GM19455 (cell line): ENCODE results near the gene TSPAN15.
"Not testable (repeated sequence)": the region's sequence is repeated elsewhere in the genome, so short reads cannot be mapped to it uniquely, and the experiment has no call there.

ENCODE experiments used
- ATAC-seq: cut with Tn5 transposase; IDR thresholded peaks from one replicate; pipeline ENCODE4 v1.9.1; 2021; ENCODE audit not compliant: unreplicated experiment

Gene TSPAN15

DNA sequence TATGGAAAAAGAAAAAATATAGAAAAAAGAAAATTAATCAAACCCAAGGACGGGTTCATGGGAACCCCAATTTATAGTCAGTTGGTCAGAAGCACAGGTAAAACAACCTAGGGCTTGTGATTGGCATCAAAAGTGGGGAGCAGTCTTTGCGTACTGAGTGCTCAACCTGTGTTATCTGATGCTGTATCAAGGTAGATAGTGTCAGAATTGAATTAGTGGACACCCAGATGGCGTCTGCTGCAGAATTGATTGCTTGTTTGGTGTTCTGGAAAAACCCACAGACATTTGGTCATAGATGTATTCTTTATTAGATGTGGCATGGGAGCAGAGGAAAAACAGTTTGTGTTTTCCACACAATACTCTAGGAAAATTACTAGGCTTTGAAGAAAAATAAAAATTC, 82.4 kb downstream of the TSPAN15 start:
- no peak for ATAC-seq

- ATAC-seq: not testable (repeated sequence)
Measured at GRCh38 chr10:69536521-69536920, 85.3 kb downstream of the TSPAN15 start.

DNA sequence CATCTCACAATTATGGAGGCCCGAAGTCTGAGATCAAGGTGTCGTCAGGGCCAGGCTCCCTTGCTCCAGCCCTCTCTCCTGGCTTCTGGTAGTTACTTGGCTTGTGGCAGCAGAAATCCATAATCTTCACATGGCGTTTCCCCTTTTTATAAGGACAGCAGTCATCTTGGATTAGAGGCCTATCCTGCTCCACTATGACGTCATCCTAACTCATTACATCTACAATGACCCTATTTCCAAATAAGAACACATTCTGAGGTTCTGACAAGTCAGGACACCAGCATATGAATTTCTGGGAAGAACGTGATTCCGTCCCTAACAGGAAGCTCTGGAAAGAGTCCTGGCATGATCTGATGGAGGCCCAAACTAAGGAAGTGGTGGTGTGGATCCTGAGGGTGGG, 86.2 kb downstream of the TSPAN15 start:
- no peak for ATAC-seq

GRCh38 chr10:69538461-69538860, 87.2 kb downstream of the TSPAN15 start:
- no peak for ATAC-seq

- ATAC-seq: no peak
Measured at GRCh38 chr10:69541463-69541862, 90.2 kb downstream of the TSPAN15 start.

- no peak for ATAC-seq
Measured at GRCh38 chr10:69549959-69550358, 98.7 kb downstream of the TSPAN15 start.

GRCh38 chr10:69552268-69552667, 101.0 kb downstream of the TSPAN15 start:
- ATAC-seq: no peak

- ATAC-seq: no peak
Measured at GRCh38 chr10:69553328-69553727, 102.1 kb downstream of the TSPAN15 start.

- no peak for ATAC-seq
Measured at GRCh38 chr10:69554611-69555010, 103.3 kb downstream of the TSPAN15 start.
